Occipital lobe (tissue), 2 donors: ENCODE results near the gene GRIP1. TPM values are rescaled to one million over a fixed set of nuclear protein-coding genes. Genes with fewer than 3 reads are reported as not detected.
A peak's percentile ranks its signal among the peaks of the same experiment; 100 is the strongest.
"Not testable (repeated sequence)": the region's sequence is repeated elsewhere in the genome, so short reads cannot be mapped to it uniquely, and the experiment has no call there.

Experiments
- DNase-seq: peaks from one replicate; lab custom pipeline; 2025; lab: John Stamatoyannopoulos, UW
- total RNA-seq: library from RNA; depleted of rRNA; stranded (reverse); fragments of >200 nt; gene quantifications from one replicate; pipeline ENCODE4 v1.2.3, GENCODE V29; 2014

GRIP1 gene
- total RNA-seq, 1 donor from 2014 or later: 104 TPM

DNA sequence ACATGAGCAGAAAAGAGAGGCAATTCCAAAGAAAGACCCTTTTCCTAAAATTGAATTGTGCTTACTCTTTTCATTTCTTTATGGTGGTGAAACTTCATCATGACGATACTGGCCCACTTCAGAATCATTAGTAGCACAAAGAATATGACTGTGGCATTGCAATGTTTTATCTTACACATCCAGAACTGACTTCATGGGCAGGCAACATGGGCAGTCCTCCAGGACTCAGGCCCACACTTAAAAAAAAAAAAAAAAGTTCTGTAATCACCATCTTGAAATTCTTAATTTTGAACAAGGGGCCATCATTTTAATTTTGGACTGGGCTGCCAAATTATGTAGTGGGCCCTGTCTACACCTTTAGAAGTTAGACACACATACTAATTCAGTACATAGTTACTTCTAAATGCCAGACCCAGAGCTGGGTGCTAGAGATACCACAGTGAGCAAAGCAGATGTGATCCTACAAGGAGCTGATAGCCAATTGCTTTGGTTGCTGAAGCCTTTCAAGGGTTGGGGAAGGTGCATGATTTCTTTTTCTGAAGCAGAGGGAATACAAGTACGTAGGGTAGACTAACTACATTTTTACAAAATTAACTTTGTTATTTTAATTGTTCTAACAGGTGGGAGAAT lies 341.4 kb downstream of the GRIP1 start:
- no peak for DNase-seq

- DNase-seq: no peak
Measured at GRCh38 chr12:66335746-66336145, 343.1 kb downstream of the GRIP1 start.

- DNase-seq: no peak
Measured at GRCh38 chr12:66331814-66332213, 347.1 kb downstream of the GRIP1 start.

- no peak for DNase-seq
Measured at GRCh38 chr12:66331016-66331415, 347.9 kb downstream of the GRIP1 start.

DNA sequence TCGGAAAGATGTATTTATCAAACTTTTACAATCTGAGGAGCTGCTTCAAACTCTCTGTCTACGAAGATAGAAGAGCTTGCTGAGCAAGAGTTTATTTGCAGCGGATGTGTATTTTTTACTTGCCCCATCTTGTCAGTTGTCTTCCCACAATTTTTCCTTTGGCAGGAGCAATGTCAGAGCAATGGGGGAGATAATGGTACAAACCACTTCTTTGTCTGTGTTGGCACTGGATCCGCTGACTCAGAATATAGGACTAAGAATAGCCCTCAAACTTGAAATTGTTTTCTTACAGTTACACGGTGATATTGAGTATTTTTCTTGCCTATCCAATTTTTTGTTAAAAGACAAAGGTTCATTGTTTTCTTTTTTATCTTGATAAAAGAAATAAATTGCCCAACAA lies 348.9 kb downstream of the GRIP1 start:
- no peak for DNase-seq

DNA sequence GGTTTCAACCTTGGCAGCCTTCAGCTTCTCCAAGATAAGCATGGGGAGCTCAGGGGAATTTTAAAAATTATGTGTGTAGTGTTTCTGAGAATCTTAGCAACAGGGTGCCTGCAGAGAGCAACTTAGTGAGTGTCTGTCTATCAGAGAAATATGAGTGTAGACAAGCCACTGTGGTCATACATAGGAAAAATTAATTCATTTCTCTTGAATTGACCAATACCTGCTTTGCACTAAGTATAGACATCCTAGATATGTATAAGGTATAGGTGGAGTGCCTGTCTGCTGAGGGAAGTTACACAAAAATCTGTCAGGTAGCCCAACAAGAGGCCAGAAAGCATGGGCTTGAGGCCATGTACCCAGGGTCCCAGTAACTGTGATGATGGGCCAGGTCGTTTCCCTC lies 355.9 kb downstream of the GRIP1 start:
- DNase-seq: no peak

- DNase-seq: no peak
Measured at GRCh38 chr12:66321435-66321834, 357.4 kb downstream of the GRIP1 start.

DNA sequence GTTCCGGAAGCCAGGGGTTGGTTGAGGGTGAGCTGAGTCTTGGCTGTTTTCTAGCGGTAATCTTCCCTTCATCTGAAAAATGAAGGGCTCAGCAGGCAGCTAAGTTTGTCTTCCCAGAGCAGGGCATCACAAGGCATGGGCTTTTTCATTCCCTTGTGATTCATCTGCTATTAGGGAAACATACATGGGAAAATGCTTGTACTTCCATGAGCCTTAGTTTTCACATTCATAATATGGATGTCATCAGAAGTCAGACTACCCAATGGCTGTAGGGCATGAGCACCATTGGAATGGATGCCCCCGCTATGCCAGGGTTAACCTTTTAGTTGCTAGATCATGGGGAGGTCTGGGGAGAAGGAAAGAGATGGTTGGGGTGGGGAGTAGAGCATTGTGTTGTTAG lies 357.9 kb downstream of the GRIP1 start:
- no peak for DNase-seq

- no peak for DNase-seq
Measured at GRCh38 chr12:66319266-66319954, 359.5 kb downstream of the GRIP1 start.

DNA sequence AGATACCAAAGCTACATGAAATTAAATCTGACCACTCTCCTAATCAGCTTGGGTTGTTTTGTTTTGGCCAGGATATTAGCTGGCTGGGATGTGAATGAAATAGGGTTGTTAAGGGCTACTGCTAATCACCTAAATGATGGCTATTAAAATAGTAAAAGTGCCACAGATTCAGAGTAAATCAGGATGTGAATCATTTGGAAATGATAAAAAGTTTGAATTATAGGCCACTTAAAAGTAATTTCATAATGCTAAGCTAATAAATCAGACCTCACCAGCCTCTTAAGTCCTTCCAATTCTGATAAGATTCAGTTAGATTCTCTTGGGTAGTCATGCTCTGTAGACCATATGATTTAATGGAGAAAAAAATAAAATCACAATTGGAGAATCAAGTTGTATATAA lies 364.6 kb downstream of the GRIP1 start:
- no peak for DNase-seq

- DNase-seq: no peak
Measured at GRCh38 chr12:66312189-66312588, 366.7 kb downstream of the GRIP1 start.

DNA sequence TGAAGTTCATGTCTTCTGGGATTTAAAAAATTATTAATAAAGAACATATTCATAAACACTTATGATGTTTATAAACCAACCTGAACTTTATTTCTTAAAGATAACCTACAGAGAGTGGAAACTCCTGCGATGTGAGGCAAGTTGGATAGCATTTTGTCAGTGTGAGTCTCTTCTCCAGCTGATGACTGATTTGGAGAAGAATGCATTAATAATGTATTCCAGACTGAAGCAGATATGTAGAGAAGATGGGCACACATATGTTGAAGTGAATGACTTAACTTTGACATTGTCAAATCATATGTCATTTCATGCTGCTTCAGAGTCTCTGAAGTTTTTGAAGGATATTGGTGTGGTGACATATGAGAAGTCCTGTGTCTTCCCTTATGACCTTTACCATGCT lies 369.3 kb downstream of the GRIP1 start:
- DNase-seq: no peak

- no peak for DNase-seq
Measured at GRCh38 chr12:66304296-66304900, 374.5 kb downstream of the GRIP1 start.

GRCh38 chr12:66303316-66303804 lies 375.5 kb downstream of the GRIP1 start:
- not testable (repeated sequence) for DNase-seq

GRCh38 chr12:66302827-66303169 lies 376.1 kb downstream of the GRIP1 start:
- no peak for DNase-seq

DNA sequence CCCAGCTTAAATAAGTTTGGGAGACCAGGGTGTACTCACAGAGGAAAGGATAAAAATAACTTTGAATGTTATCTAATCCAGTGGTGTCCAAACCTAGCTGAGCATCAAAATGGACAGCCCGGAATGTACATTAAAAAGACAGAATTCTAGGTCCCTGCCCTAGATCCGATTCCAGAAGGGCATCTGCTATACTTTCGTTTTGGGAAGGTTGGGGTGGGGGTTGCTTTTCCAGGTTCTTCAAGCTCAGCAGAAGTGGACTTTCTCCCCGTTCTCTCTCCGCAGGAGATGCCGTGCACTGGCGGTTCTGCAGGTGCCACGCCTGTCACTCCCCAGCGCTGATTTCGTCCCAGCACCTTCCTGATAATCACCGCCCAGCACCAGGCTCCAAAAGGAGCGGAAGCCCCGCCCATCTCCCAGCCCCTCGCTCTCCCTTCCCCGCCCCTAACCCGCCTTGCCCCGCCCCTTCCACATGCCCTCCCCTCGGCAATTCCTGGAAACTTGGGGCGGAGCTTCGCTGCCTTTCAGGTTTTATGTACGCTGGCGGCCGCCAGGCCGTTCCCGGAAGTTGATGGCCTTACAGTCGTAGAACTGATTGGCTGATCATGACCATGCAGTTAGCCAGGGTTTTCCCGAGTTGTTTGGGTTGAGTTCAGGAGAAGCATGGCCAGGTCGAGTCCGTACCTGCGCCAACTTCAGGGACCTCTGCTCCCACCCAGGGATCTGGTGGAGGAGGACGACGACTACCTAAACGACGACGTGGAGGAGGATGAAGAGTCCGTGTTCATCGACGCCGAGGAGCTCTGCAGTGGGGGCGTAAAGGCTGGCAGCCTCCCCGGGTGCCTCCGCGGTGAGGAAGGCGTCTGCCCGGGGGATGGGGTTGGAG lies 376.7 kb downstream of the GRIP1 start, which contains the start of gene HELB:
HELB (plus strand) TSS at position 550 of the 883 bp plus-strand sequence; CDS start at position 661, 111 bp downstream.
- DNase-seq: peak; percentile 94

DNA sequence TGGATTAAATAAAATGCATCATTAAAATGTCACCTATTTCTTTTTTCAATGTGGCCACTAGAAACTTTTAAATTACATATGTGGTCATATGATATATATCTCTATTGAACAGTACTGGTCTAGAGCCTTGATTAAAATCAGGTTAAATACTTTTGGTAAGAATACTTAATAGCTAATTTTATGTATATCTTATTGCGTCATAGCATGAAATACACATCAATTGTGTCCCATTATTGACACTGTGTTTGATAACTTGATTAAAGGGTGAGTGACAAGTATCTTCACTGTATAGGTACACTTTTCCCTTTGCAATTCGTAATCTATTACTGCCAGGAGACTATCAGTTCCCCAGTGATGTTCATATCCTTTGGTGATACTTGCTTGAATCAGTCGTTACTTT lies 381.0 kb downstream of the GRIP1 start:
- no peak for DNase-seq
